ENCODE measurements around the gene DCTN2.
"Not testable (repeated sequence)": the region's sequence is repeated elsewhere in the genome, so short reads cannot be mapped to it uniquely, and the experiment has no call there.

The DCTN2 gene

GRCh38 chr12:57546438-57547287, at the start of gene DCTN2:
TSS of gene DCTN2 (minus strand) at chr12:57547192. CDS start at chr12:57547063, 129 bp downstream.
- DNase-seq = peak; percentile 97

GRCh38 chr12:57593187-57593586, 46.2 kb upstream of the DCTN2 start:
- DNase-seq = no peak

GRCh38 chr12:57592551-57593165, 45.7 kb upstream of the DCTN2 start:
- DNase-seq = no peak

GRCh38 chr12:57591782-57592325, 44.9 kb upstream of the DCTN2 start:
- DNase-seq = no peak

DNA sequence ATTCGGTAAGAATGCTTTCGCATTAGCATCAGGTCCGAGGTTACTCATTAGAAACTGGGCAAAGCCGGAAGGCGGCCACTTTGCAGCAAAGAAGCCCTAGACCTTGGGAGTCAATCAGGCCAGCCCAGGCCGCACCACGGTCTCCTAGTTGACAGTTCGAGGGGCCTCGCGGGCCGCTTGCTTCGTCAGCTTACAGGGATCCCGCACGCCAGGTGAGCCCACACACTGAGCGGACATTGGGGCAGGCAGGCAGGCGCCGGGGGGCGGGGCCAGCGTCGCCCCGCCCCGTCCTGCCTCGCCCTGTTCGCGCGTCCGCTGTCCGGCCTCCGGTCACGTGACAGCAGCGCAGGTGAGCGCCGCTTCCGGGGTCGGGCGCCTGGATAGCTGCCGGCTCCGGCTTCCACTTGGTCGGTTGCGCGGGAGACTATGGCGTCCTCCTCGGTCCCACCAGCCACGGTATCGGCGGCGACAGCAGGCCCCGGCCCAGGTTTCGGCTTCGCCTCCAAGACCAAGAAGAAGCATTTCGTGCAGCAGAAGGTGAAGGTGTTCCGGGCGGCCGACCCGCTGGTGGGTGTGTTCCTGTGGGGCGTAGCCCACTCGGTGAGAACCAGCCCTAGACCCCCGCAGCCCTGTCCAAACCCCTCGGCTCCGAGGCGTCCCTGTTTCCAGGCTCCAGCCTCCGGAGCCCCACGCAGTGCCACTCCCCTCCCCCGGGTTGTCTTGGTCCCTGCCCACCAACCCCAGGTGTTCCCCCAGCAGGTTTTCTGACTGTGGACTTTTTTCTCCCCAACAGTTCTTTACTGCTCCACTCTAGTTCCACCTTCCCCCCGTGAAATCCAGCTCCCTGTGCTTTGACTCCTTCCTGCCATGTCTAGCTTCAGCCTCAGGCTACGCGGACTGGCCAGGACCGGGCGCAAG, 44.1 kb upstream of the DCTN2 start, which contains the start of gene PIP4K2C:
Gene PIP4K2C (plus strand): TSS at position 329 of the 918 bp plus-strand sequence. CDS start 98 bp downstream, at position 427.
- peak; percentile 80 for DNase-seq

DNA sequence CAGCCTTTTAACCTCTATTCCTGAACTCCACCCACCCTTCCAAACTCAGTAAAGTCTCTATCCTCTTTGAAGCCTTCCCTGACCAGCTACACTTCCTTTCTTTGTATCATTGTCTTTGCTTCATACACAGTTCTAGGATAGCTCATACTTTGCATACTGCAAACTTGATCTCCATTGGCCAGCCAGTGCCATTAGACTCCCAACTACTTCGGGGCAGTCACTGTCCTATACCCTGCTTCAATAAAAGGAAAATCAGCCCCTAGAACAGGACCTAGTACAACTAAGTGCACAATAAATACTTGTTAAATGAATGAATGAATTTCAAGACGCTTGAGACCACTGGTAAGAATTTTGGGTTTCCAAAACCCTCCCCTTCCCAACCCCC, 43.5 kb upstream of the DCTN2 start:
- DNase-seq = no peak

GRCh38 chr12:57588951-57589610, 42.1 kb upstream of the DCTN2 start:
- not testable (repeated sequence) for DNase-seq

- no peak for DNase-seq
Observed at GRCh38 chr12:57586832-57587429, 39.9 kb upstream of the DCTN2 start.

- DNase-seq = no peak
Observed at GRCh38 chr12:57586128-57586527, 39.1 kb upstream of the DCTN2 start.

DNA sequence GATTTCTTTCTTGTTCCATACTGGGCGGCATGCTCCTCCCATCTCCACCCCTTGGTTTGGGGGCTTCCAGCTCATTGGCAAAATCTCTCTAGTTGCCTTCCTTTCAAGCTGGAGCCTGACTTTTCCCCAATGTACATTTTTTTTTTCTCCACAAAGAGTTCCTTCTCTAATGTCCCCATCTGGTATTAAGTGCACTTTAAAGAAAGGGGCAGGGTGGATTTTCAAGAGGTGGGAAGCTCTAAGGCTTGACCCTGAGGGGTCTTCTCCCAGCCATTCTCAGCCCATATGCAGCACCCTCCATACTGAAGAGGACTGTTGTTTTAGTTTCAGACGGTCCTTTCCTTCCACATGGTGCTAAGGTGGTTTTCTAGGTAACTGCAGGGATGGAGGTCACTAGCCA, 38.2 kb upstream of the DCTN2 start:
- DNase-seq = no peak

DNA sequence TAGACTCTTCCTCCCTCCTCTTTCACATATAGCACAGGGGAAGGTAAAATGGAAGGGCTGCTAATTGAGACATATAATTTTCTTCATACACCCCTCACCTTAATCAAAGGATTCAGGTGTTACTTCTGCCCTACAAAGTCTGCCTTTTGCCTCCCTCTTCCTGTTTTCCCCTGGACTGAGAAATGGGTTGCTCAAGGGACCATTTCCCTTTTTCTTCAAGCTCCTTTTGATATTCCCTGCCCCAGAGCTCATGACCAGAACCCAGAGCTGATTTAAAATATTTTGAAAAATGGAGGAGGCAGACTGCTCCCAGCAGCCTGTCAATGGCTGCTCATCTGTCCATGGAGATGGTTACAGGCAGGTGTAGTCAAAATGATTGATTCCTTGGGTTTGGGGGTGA, 37.7 kb upstream of the DCTN2 start:
- no peak for DNase-seq

GRCh38 chr12:57584050-57584449, 37.1 kb upstream of the DCTN2 start:
- DNase-seq = no peak

- peak; percentile 81 for DNase-seq
Observed at GRCh38 chr12:57583008-57583831, 36.2 kb upstream of the DCTN2 start.

GRCh38 chr12:57582440-57582839, 35.4 kb upstream of the DCTN2 start:
- DNase-seq = no peak

GRCh38 chr12:57581802-57582201, 34.8 kb upstream of the DCTN2 start:
- DNase-seq = no peak

- no peak for DNase-seq
Observed at GRCh38 chr12:57580466-57580795, 33.4 kb upstream of the DCTN2 start.

GRCh38 chr12:57579677-57580465, 32.9 kb upstream of the DCTN2 start:
- DNase-seq = no peak

- no peak for DNase-seq
Observed at GRCh38 chr12:57579011-57579410, 32.0 kb upstream of the DCTN2 start.

DNA sequence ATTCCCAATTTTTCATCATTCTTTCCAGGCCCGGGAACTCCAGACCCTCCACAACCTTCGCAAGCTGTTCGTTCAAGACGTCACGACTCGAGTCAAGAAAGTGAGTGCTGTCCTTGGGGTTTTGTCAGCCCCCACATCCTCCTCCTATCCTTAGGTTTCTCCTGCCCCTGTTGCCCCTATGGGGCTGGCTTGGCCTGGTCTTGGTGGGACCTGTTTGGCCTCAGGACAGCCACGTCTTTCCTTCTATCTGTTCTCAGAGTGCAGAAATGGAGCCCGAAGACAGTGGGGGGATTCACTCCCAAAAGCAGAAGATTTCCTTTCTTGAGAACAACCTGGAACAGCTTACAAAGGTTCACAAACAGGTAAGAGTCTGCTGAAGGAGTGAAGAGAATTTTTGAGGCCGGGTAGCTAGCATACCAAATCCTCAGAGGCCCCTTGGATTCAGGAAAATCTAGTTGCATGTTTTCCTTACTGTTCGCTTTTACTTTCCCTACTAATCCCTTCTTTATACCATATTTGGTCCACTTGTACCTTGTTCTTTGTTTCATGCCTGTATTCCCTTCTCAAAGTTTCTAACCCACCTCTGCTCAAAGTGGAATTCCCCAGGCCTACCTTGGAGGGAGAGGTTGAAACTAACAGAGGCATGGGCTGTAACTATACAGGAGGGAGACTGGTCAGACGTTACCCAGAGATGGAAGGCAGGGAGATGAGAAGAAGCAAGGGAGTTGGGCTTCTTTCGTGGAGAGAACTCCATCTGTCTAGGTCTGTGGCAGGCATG, 31.2 kb upstream of the DCTN2 start:
- no peak for DNase-seq

Measured in CD4-positive, alpha-beta T cell treated with Interleukin-4 for 4 hours (primary cell).